ENCODE measurements around the gene NLGN1. TPM values are rescaled to one million over a fixed set of nuclear protein-coding genes. Genes with fewer than 3 reads are reported as not detected.

NLGN1 gene
- total and polyA plus RNA-seq, 2 of the 13 experiments (the other 11 are each of a cell fraction or from before 2014, with no cell fraction given): not detected

DNA sequence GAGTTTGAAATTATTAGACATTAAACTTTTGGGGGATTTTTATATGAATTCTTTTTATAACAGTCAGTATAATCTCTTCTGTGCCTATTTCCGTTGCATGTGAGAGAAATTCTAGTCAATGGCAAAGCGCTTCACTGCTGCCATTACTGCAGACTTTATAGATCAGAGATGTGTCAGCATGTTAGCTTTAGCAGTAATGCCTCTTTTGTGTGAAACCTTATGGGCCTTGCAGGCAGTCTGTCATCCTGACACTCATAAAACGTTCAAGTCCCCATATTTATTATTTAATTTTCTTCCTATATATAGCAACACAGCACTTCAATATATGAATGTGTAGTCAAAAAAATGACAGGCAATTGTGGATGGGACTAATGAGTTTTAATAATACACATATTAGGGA, 191.0 kb downstream of the NLGN1 start (continued):
- no peak for TF ChIP-seq CBX2 (IDR thresholded peaks at IDR 0.05; ENCODE audit: low read depth, low read length)
- TF ChIP-seq CBX2 (CRISPR knock-in tag; IDR thresholded peaks at IDR 0.05; ENCODE audit: low read depth): no peak

DNA sequence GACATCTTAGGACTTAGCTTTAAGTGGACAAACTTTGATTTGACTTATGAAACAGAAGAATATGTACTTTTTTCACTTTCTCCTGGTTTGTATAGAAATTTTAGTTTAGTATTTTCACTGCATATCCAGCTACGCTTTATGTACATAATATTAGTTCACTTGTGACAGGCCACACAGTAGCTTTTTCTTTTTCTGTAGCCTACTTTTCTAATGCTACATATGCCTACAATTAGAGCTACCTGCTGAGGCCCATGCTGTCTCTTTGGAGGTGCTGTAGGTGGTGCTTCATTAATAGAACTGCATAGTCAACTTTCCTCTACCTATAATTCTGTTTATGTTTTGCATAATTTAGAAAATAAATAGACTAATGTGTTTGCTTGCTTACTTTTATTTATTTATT, 191.6 kb downstream of the NLGN1 start:
- Histone ChIP-seq H3K4me1 (ENCODE audit: insufficient read depth, low read length) (no peaks in the 10 kb centered on the region), H3K4me3 (replicated peaks in 1 of 3; ENCODE audit: insufficient read depth in 1 of 3, low read depth in 2 of 3, low read length in 3 of 3) (no peak overlapping the region), H3K27me3 (ENCODE audit: control insufficient read depth in 1 of 2, insufficient read depth in 2 of 2, low read length in 2 of 2) (peaks cover 0 to 6% of the 10 kb centered on the region in 2 experiments; a peak in 1 of 5 replicates), H4K20me1 (ENCODE audit: insufficient read depth, low read length) (no peaks in the 10 kb centered on the region), H2AFZ (ENCODE audit: low read length) (no peak overlapping the region), H3K4me2 (ENCODE audit: low read depth, low read length) (no peak overlapping the region), H3K79me2 (ENCODE audit: insufficient read depth, low read length) (no peaks in the 10 kb centered on the region), H3K9ac (ENCODE audit: insufficient read depth, low read depth, low read length) (no peak overlapping the region), H3K27ac (ENCODE audit: extremely low read length, insufficient read depth, low read length) (no peak overlapping the region), H3K9me3 (ENCODE audit: low read length) (no peaks in the 10 kb centered on the region), H3K36me3 (replicated peaks in 1 of 2; ENCODE audit: control insufficient read depth in 1 of 2, insufficient read depth in 2 of 2, low read length in 2 of 2) (no peaks in the 10 kb centered on the region)
- intact Hi-C loops (cut with micrococcal nuclease; ENCODE audit: unreplicated experiment): no loop called here
- WGBS (ENCODE audit: low lambda C conversion rate): 3% methylated on average over 1 of the region's 1 CpG
- in situ Hi-C loops (cut with HindIII; ENCODE audit: extremely low pct_ligation_motif_present, low pct_unique_long_range_greater_than_20kb): no loop called here
- ATAC-seq (no peak), FAIRE-seq (no peak), DNase-seq (ENCODE audit: low spot score) (no peak)
- TF ChIP-seq, protein P1, sequence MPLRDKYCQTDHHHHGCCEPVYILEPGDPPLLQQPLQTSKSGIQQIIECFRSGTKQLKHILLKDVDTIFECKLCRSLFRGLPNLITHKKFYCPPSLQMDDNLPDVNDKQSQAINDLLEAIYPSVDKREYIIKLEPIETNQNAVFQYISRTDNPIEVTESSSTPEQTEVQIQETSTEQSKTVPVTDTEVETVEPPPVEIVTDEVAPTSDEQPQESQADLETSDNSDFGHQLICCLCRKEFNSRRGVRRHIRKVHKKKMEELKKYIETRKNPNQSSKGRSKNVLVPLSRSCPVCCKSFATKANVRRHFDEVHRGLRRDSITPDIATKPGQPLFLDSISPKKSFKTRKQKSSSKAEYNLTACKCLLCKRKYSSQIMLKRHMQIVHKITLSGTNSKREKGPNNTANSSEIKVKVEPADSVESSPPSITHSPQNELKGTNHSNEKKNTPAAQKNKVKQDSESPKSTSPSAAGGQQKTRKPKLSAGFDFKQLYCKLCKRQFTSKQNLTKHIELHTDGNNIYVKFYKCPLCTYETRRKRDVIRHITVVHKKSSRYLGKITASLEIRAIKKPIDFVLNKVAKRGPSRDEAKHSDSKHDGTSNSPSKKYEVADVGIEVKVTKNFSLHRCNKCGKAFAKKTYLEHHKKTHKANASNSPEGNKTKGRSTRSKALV (CRISPR knock-in tag; IDR thresholded peaks at IDR 0.05): no peak
- TF ChIP-seq JDP2 (CRISPR knock-in tag; IDR thresholded peaks at IDR 0.05; ENCODE audit: borderline replicate concordance) (no peak), ZC3H13 (CRISPR knock-in tag; IDR thresholded peaks at IDR 0.05) (no peak), ZNF570 (CRISPR knock-in tag; IDR thresholded peaks at IDR 0.05; ENCODE audit: borderline replicate concordance) (no peak), ZEB1 (IDR thresholded peaks at IDR 0.05; ENCODE audit: insufficient replicate concordance, low read depth) (no peak), ZNF7 (CRISPR knock-in tag; IDR thresholded peaks at IDR 0.05) (no peak), MED13 (CRISPR knock-in tag; IDR thresholded peaks at IDR 0.05) (no peak), HOXA7 (CRISPR knock-in tag; IDR thresholded peaks at IDR 0.05) (no peak), ZNF605 (CRISPR knock-in tag; IDR thresholded peaks at IDR 0.05) (no peak), TP53 (CRISPR knock-in tag; conservative IDR thresholded peaks at IDR 0.05) (no peak), ETV5 (CRISPR knock-in tag; IDR thresholded peaks at IDR 0.05; ENCODE audit: borderline replicate concordance) (no peak), HOXD1 (CRISPR knock-in tag; IDR thresholded peaks at IDR 0.05) (no peak), FIP1L1 (IDR thresholded peaks at IDR 0.05; ENCODE audit: borderline replicate concordance, insufficient read depth, low read depth, low read length) (no peak), ZBTB7A (CRISPR knock-in tag; IDR thresholded peaks at IDR 0.05) (no peak), SIX1 (CRISPR knock-in tag; IDR thresholded peaks at IDR 0.05; ENCODE audit: borderline replicate concordance) (no peak), SPEN (CRISPR knock-in tag; IDR thresholded peaks at IDR 0.05; ENCODE audit: low read depth) (no peak), DMAP1 (CRISPR knock-in tag; IDR thresholded peaks at IDR 0.05) (no peak), BCL6 (CRISPR knock-in tag; IDR thresholded peaks at IDR 0.05) (no peak)
- TF ChIP-seq, protein P2, sequence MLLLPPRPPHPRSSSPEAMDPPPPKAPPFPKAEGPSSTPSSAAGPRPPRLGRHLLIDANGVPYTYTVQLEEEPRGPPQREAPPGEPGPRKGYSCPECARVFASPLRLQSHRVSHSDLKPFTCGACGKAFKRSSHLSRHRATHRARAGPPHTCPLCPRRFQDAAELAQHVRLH (CRISPR knock-in tag; IDR thresholded peaks at IDR 0.05; ENCODE audit: borderline replicate concordance, low read depth): no peak
- POLR2A ChIA-PET: no interaction called here
- no TSS peak for BruUV-seq (replicated peaks)
- CTCF ChIA-PET (ENCODE audit: low intra/inter-chr PET ratio, low total read pairs): no interaction called here
